IMR-90 (cell line): ENCODE results near the gene WDFY2. TPM values are rescaled to one million over a fixed set of nuclear protein-coding genes. Genes with fewer than 3 reads are reported as not detected.

Experiments
- ATAC-seq: fragments of 200-7000 bp; cut with Tn5 transposase; 2 replicates; pipeline ENCODE4 v1.9.1; 2020; ENCODE audit warnings: low read depth, mild to moderate bottlenecking, moderate library complexity
- BruUV-seq: library from RNA; stranded (reverse); fragments of 400-500 nt; replicated peaks from 2 replicates; lab custom pipeline; 2021; lab: Mats Ljungman, UMichigan
- CTCF ChIA-PET: fragments of 300-600 bp; formaldehyde crosslinking; extraction: SDS; loops from one replicate; lab custom pipeline; 2021; ENCODE audit warnings: antibody characterized with exemption; lab: Yijun Ruan, JAX
- POLR2A ChIA-PET: fragments of 300-600 bp; sonication (Branson Sonifier 250); formaldehyde crosslinking; loops from one replicate; lab custom pipeline; 2022; ENCODE audit warnings: antibody characterized with exemption; ENCODE audit not compliant: unreplicated experiment; lab: Charles Lee
- DNase-seq: peaks from one replicate; pipeline ENCODE4 v3.0.0; 2013
- H2AFZ ChIP-seq: replicated peaks from 2 replicates; pipeline ENCODE3; 2013; ENCODE audit warnings: low read length, mild to moderate bottlenecking; ENCODE audit not compliant: poor library complexity
- H2AK5ac ChIP-seq: 2 replicates; pipeline ENCODE4 v1.6.1; 2013; ENCODE audit warnings: low read depth, low read length, inconsistent platforms
- H2AK9ac ChIP-seq: replicated peaks from 2 replicates; pipeline ENCODE3; 2013; ENCODE audit warnings: mild to moderate bottlenecking, low read depth, low read length, moderate library complexity; ENCODE audit not compliant: poor library complexity
- H2BK120ac ChIP-seq: 2 replicates; pipeline ENCODE4 v1.6.1; 2013; ENCODE audit warnings: low read depth, low read length, inconsistent platforms
- H2BK15ac ChIP-seq: 3 replicates; pipeline ENCODE4 v1.6.1; 2013; ENCODE audit warnings: low read depth, low read length, inconsistent platforms
- H2BK20ac ChIP-seq: 2 replicates; pipeline ENCODE4 v1.6.1; 2013; ENCODE audit warnings: low read depth, mild to moderate bottlenecking, inconsistent platforms, low read length, moderate library complexity
- H2BK5ac ChIP-seq: 2 replicates; pipeline ENCODE4 v1.6.1; 2013; ENCODE audit warnings: mild to moderate bottlenecking, low read depth, low read length, inconsistent platforms; ENCODE audit not compliant: poor library complexity, severe bottlenecking
- H3K14ac ChIP-seq: replicated peaks from 2 replicates; pipeline ENCODE4 v1.6.1; 2013; ENCODE audit warnings: low read depth, low read length, inconsistent platforms
- H3K18ac ChIP-seq: 2 replicates; pipeline ENCODE4 v1.6.1; 2013; ENCODE audit warnings: low read depth, low read length, control low read depth
- H3K23ac ChIP-seq: 2 replicates; pipeline ENCODE4 v1.6.1; 2013; ENCODE audit warnings: low read depth, low read length, inconsistent platforms
- H3K27ac ChIP-seq: 2 replicates; pipeline ENCODE4 v1.5.1; 2013; ENCODE audit warnings: mild to moderate bottlenecking, control low read depth, low read length; ENCODE audit not compliant: insufficient read depth
- H3K27me3 ChIP-seq: 2 replicates; pipeline ENCODE4 v1.6.1; 2013; ENCODE audit warnings: low read length; ENCODE audit not compliant: control insufficient read depth, insufficient read depth
- H3K36me3 ChIP-seq: 2 replicates; pipeline ENCODE4 v1.6.1; 2013; ENCODE audit warnings: low read length, mixed read lengths; ENCODE audit not compliant: control insufficient read depth, insufficient read depth
- H3K4ac ChIP-seq: 2 replicates; pipeline ENCODE4 v1.6.1; 2013; ENCODE audit warnings: low read depth, low read length, inconsistent platforms
- H3K4me1 ChIP-seq: 2 replicates; pipeline ENCODE4 v1.6.1; 2013; ENCODE audit warnings: low read length, mixed read lengths; ENCODE audit not compliant: control insufficient read depth, insufficient read depth
- H3K4me2 ChIP-seq: 2 replicates; pipeline ENCODE4 v1.6.1; 2013; ENCODE audit warnings: low read depth, mild to moderate bottlenecking, control low read depth, low read length, moderate library complexity
- H3K4me3 ChIP-seq: 2 replicates; pipeline ENCODE4 v1.5.1; 2013; ENCODE audit warnings: low read depth, mild to moderate bottlenecking, control low read depth, low read length, moderate library complexity; ENCODE audit not compliant: insufficient read depth
- H3K56ac ChIP-seq: 2 replicates; pipeline ENCODE4 v1.6.1; 2013; ENCODE audit warnings: low read length, inconsistent platforms; ENCODE audit not compliant: insufficient read depth; ENCODE audit errors: extremely low read depth
- H3K79me1 ChIP-seq, 2 experiments: 2 replicates each; pipeline ENCODE4 v1.6.1; 2013; ENCODE audit warnings: low read length in 2 of 2, inconsistent platforms in 1 of 2, low read depth in 1 of 2
- H3K9ac ChIP-seq: 2 replicates; pipeline ENCODE4 v1.6.1; 2013; ENCODE audit warnings: low read depth, low read length, control low read depth
- H3K9me1 ChIP-seq: 2 replicates; pipeline ENCODE4 v1.6.1; 2013; ENCODE audit warnings: low read length, inconsistent platforms; ENCODE audit not compliant: insufficient read depth
- H3K9me3 ChIP-seq: 2 replicates; pipeline ENCODE4 v1.6.1; 2013; ENCODE audit warnings: low read length; ENCODE audit not compliant: control insufficient read depth, insufficient read depth
- H4K20me1 ChIP-seq: 2 replicates; pipeline ENCODE4 v1.6.1; 2013; ENCODE audit warnings: low read length, inconsistent platforms; ENCODE audit not compliant: insufficient read depth
- H4K5ac ChIP-seq: 2 replicates; pipeline ENCODE4 v1.6.1; 2013; ENCODE audit warnings: mild to moderate bottlenecking, low read depth, low read length, control low read depth
- H4K8ac ChIP-seq, 2 experiments: 2 replicates each; pipeline ENCODE4 v1.6.1; 2013; ENCODE audit warnings: low read depth in 2 of 2, low read length in 2 of 2, control low read depth in 1 of 2, inconsistent platforms in 1 of 2
- H4K91ac ChIP-seq: 2 replicates; pipeline ENCODE4 v1.6.1; 2013; ENCODE audit warnings: low read depth, low read length, inconsistent platforms; ENCODE audit not compliant: insufficient read depth
- CEBPB ChIP-seq: IDR thresholded peaks from 2 replicates; pipeline ENCODE4 v1.6.1; 2012; ENCODE audit warnings: low read depth, low read length, improper control_type of control experiment
- CTCF ChIP-seq: conservative IDR thresholded peaks from 2 replicates; pipeline ENCODE4 v1.5.1; 2012; ENCODE audit warnings: mild to moderate bottlenecking, low read depth, low read length, improper control_type of control experiment
- FOS ChIP-seq: fragments of 150-350 bp; IDR thresholded peaks from 2 replicates; pipeline ENCODE4 v1.6.1; 2016; ENCODE audit warnings: low read depth, low read length
- MAFK ChIP-seq: IDR thresholded peaks from 2 replicates; pipeline ENCODE4 v1.6.1; 2012; ENCODE audit warnings: low read depth, low read length, improper control_type of control experiment
- NFE2L2 ChIP-seq: fragments of 150-350 bp; IDR thresholded peaks from 2 replicates; pipeline ENCODE4 v1.6.1; 2016; ENCODE audit warnings: low read depth, mild to moderate bottlenecking, low read length
- POLR2A ChIP-seq: IDR thresholded peaks from 2 replicates; pipeline ENCODE4 v1.6.1; 2012; ENCODE audit warnings: mild to moderate bottlenecking, low read depth, low read length
- SMC3 ChIP-seq: fragments of 150-350 bp; IDR thresholded peaks from 2 replicates; pipeline ENCODE4 v1.6.1; 2016; ENCODE audit warnings: low read depth, mild to moderate bottlenecking, antibody characterized with exemption, low read length, moderate library complexity
- WGBS, 2 experiments: methylation state at CpG; one replicate each; pipeline versions ENCODE4 v1.1.5 to v1.1.7; 2013; ENCODE audit warnings: missing lambda C conversion rate in 2 of 2; ENCODE audit not compliant: insufficient read length in 1 of 2; ENCODE audit errors: extremely low coverage in 2 of 2; 5-methylcytosine and 5-hydroxymethylcytosine counted together
- dilution Hi-C: fragments of 300-500 bp; cut with HindIII; formaldehyde crosslinking; loops from one replicate; pipeline ENCODE4 v1.14.3; 2018; ENCODE audit warnings: low sequenced_read_pairs; ENCODE audit not compliant: unreplicated experiment
- in situ Hi-C: fragments of 300-500 bp; cut with MboI; formaldehyde crosslinking; loops from 3 replicates; pipeline ENCODE4 v1.14.3; 2019; ENCODE audit warnings: low sequenced_read_pairs, inconsistent platforms, mixed read lengths
- intact Hi-C: fragments of 100-400 bp; cut with micrococcal nuclease; formaldehyde crosslinking; loops from 2 replicates; pipeline ENCODE4 v1.10.0; 2022
- polyA plus RNA-seq, 3 experiments: library from polyadenylated mRNA; depleted of rRNA; stranded (reverse); fragments of >200 nt; gene quantifications; 2 replicates each; pipeline ENCODE4 v1.2.3, GENCODE V29; 2012; ENCODE audit warnings: low replicate concordance in 1 of 3
- total RNA-seq: library from RNA; depleted of rRNA; stranded (reverse); fragments of >200 nt; gene quantifications from 2 replicates; pipeline ENCODE4 v1.2.3, GENCODE V29; 2012

WDFY2 gene
- total and polyA plus RNA-seq, 2 of the 4 experiments (the other 2 are of a cell fraction) = 4.3 to 5.4 TPM

GRCh38 chr13:51714663-51715168 lies 130.5 kb downstream of the WDFY2 start:
- H4K8ac ChIP-seq = peak overlapping the region in 1 of 2 experiments; percentile 16; a peak in 1 of 4 replicates
- H2AK9ac ChIP-seq = no peak overlapping the region
- H3K56ac ChIP-seq = no peak overlapping the region
- H3K4ac ChIP-seq = peak overlapping the region; percentile 20
- H2BK15ac ChIP-seq = peak overlapping the region; percentile 0; the same call in 1 of the 3 replicates
- ChIA-PET POLR2A (no interaction called here), CTCF (no interaction called here)
- H3K9me1 ChIP-seq = peaks cover 16% of the 10 kb centered on the region
- dilution Hi-C loops (no loop called here), in situ Hi-C loops (no loop called here), intact Hi-C loops (no loop called here)
- peaks cover 4% of the 10 kb centered on the region for H3K4me1 ChIP-seq
- H3K36me3 ChIP-seq = 0 out of 2 replicates have a peak, but pooled peaks cover under 1% of the 10 kb centered on the region
- peaks cover 24 to 39% of the 10 kb centered on the region in 2 experiments for H3K79me1 ChIP-seq
- peak overlapping the region; percentile 15; the same call in 1 of the 2 replicates for H2BK20ac ChIP-seq
- ATAC-seq (peak; percentile 93), DNase-seq (peak; percentile 89)
- peak overlapping the region; percentile 88; the same call in 1 of the 2 replicates for H2AK5ac ChIP-seq
- no CpG with 5 or more reads among the region's 2 CpGs for WGBS, 2 experiments
- H3K23ac ChIP-seq = peak overlapping the region; percentile 34; the same call in 1 of the 2 replicates
- no peak overlapping the region; the same call in 1 of the 2 replicates for H3K27ac ChIP-seq
- H3K27me3 ChIP-seq = no peaks in the 10 kb centered on the region
- H4K5ac ChIP-seq = peak overlapping the region; percentile 59; the same call in 1 of the 2 replicates
- peak overlapping the region; percentile 74; the same call in 1 of the 2 replicates for H3K18ac ChIP-seq
- H3K9me3 ChIP-seq = peaks cover 2% of the 10 kb centered on the region; the same call in 1 of the 2 replicates
- H3K4me3 ChIP-seq = no peak overlapping the region
- H3K9ac ChIP-seq = no peak overlapping the region
- H2BK5ac ChIP-seq = peak overlapping the region; percentile 78
- peak overlapping the region; percentile 94; the same call in 1 of the 2 replicates for H3K4me2 ChIP-seq
- peak overlapping the region; percentile 45; the same call in 1 of the 2 replicates for H2BK120ac ChIP-seq
- peak overlapping the region; percentile 7; the same call in 1 of the 2 replicates for H3K14ac ChIP-seq
- H2AFZ ChIP-seq = no peak overlapping the region
- no TSS peak for BruUV-seq
- TF ChIP-seq CTCF = no peak
- 0 out of 2 replicates have a peak, but pooled peaks have one; percentile 6 for TF ChIP-seq SMC3
- peak; percentile 52; the same call in 1 of the 2 replicates for TF ChIP-seq FOS
- TF ChIP-seq MAFK = peak; percentile 10; the same call in 1 of the 2 replicates
- TF ChIP-seq NFE2L2 = peak; percentile 69
- no peak for TF ChIP-seq POLR2A
- TF ChIP-seq CEBPB = peak; percentile 84
- H4K91ac ChIP-seq = no peak overlapping the region
- peaks cover 3% of the 10 kb centered on the region; the same call in 1 of the 2 replicates for H4K20me1 ChIP-seq
